HepG2 (cell line): ENCODE measurements around the gene FBLN5. TPM values are rescaled to one million over a fixed set of nuclear protein-coding genes. Genes with fewer than 3 reads are reported as not detected.

Experiments used
- CEBPB ChIP-seq: IDR thresholded peaks from 2 replicates; pipeline ENCODE4 v1.6.1; 2011; ENCODE audit warnings: low read depth, low read length, improper control_type of control experiment, borderline replicate concordance
- HNF1A ChIP-seq, 2 experiments: sonication (generic) in 1 of 2; formaldehyde crosslinking in 1 of 2; IDR thresholded peaks; 2 replicates each; pipeline versions ENCODE4 v1.4.0 to v1.6.1; 2016 to 2020; ENCODE audit warnings: borderline replicate concordance in 1 of 2, low read depth in 1 of 2, mild to moderate bottlenecking in 1 of 2, missing genetic modification reagents in 1 of 2
- NAIF1 ChIP-seq: sonication (generic); formaldehyde crosslinking; IDR thresholded peaks from 2 replicates; pipeline ENCODE4 v1.5.0; 2020; ENCODE audit warnings: mild to moderate bottlenecking, missing genetic modification reagents, borderline replicate concordance
- NCOA2 ChIP-seq: sonication (generic); formaldehyde crosslinking; IDR thresholded peaks from 2 replicates; pipeline ENCODE4 v1.8.0; 2022; ENCODE audit warnings: inconsistent platforms
- PRPF4 ChIP-seq: fragments of 200-400 bp; formaldehyde crosslinking; IDR thresholded peaks from 2 replicates; pipeline ENCODE4 v1.6.1; 2016; ENCODE audit warnings: low read length, low read depth; ENCODE audit not compliant: poor library complexity, severe bottlenecking
- RBAK ChIP-seq: sonication (generic); formaldehyde crosslinking; IDR thresholded peaks from 2 replicates; pipeline ENCODE4 v1.5.1; 2020; ENCODE audit warnings: mild to moderate bottlenecking, missing genetic modification reagents
- SALL2 ChIP-seq: sonication (generic); formaldehyde crosslinking; IDR thresholded peaks from 2 replicates; pipeline ENCODE4 v1.8.1; 2023; ENCODE audit warnings: mild to moderate bottlenecking, missing genetic modification reagents, inconsistent platforms
- SCMH1 ChIP-seq: sonication (generic); formaldehyde crosslinking; IDR thresholded peaks from 2 replicates; pipeline ENCODE4 v1.9.0; 2021; ENCODE audit warnings: missing genetic modification reagents, mild to moderate bottlenecking, borderline replicate concordance
- TMF1 ChIP-seq: sonication (generic); formaldehyde crosslinking; IDR thresholded peaks from 2 replicates; pipeline ENCODE4 v1.8.1; 2022; ENCODE audit warnings: low read depth, missing genetic modification reagents
- ZFP82 ChIP-seq: sonication (generic); formaldehyde crosslinking; IDR thresholded peaks from 2 replicates; pipeline ENCODE4 v1.5.1; 2020; ENCODE audit warnings: mild to moderate bottlenecking, missing genetic modification reagents, borderline replicate concordance
- ZNF136 ChIP-seq: sonication (generic); formaldehyde crosslinking; IDR thresholded peaks from 2 replicates; pipeline ENCODE4 v1.8.1; 2022; ENCODE audit warnings: low read depth, mild to moderate bottlenecking, moderate library complexity, missing genetic modification reagents
- ZNF207 ChIP-seq: fragments of 450-650 bp; IDR thresholded peaks from 2 replicates; pipeline ENCODE4 v1.6.1; 2016; ENCODE audit warnings: antibody characterized with exemption, borderline replicate concordance
- ZNF256 ChIP-seq: sonication (generic); formaldehyde crosslinking; conservative IDR thresholded peaks from 2 replicates; pipeline ENCODE4 v1.4.0; 2020; ENCODE audit warnings: missing genetic modification reagents
- ZNF260 ChIP-seq: sonication (generic); formaldehyde crosslinking; IDR thresholded peaks from 2 replicates; pipeline ENCODE4 v1.4.0; 2020; ENCODE audit warnings: missing genetic modification reagents, low read depth, mild to moderate bottlenecking, borderline replicate concordance
- ZNF552 ChIP-seq: sonication (generic); formaldehyde crosslinking; IDR thresholded peaks from 2 replicates; pipeline ENCODE4 v1.9.0; 2022; ENCODE audit warnings: missing genetic modification reagents, mild to moderate bottlenecking, borderline replicate concordance
- ZNF614 ChIP-seq: IDR thresholded peaks from 2 replicates; pipeline ENCODE4 v1.6.1; 2018; ENCODE audit warnings: missing biosample characterization, missing genetic modification reagents, inconsistent platforms, borderline replicate concordance
- ZNF781 ChIP-seq: sonication (generic); formaldehyde crosslinking; IDR thresholded peaks from 2 replicates; pipeline ENCODE4 v1.5.1; 2020; ENCODE audit warnings: borderline replicate concordance, mild to moderate bottlenecking, missing genetic modification reagents; ENCODE audit errors: not compliant biosample characterization
- polyA plus RNA-seq, 8 experiments: library from polyadenylated mRNA; depleted of rRNA in 3 of 8; stranded (reverse) in 7 of 8; unstranded in 1 of 8; fragments of >200 nt; fragmentation: Illumina TruSeq in 4 of 8; extraction: Trizol in 4 of 8; gene quantifications; 2 replicates each; pipeline versions ENCODE4 v1.2.1 to v1.2.3, GENCODE V29; 2011 to 2016; ENCODE audit warnings: low read depth in 4 of 8, missing spikeins in 1 of 8, mixed read lengths in 1 of 8; ENCODE audit not compliant: insufficient read depth in 1 of 8
- total RNA-seq, 5 experiments: library from RNA; depleted of rRNA; stranded (reverse); fragments of >200 nt; fragmentation: Illumina TruSeq; extraction: Trizol; gene quantifications; 2 replicates each; pipeline ENCODE4 v1.2.3, GENCODE V29; 2016; ENCODE audit warnings: low read depth in 1 of 5
- TF ChIP-seq, protein P1 (sequence below): sonication (generic); formaldehyde crosslinking; IDR thresholded peaks from 2 replicates; pipeline ENCODE4 v1.9.0; 2021; ENCODE audit warnings: missing genetic modification reagents, borderline replicate concordance
- TF ChIP-seq, protein P2 (sequence below): sonication (generic); formaldehyde crosslinking; IDR thresholded peaks from 2 replicates; pipeline ENCODE4 v1.5.0; 2020; ENCODE audit warnings: missing genetic modification reagents
- TF ChIP-seq, protein P3 (sequence below): sonication (generic); formaldehyde crosslinking; IDR thresholded peaks from 2 replicates; pipeline ENCODE4 v1.4.0; 2020; ENCODE audit warnings: missing genetic modification reagents, borderline replicate concordance

Gene FBLN5
- total and polyA plus RNA-seq, 2 of the 13 experiments (the other 11 are each of a cell fraction or from before 2014, with no cell fraction given) = 0.38 to 0.77 TPM

DNA sequence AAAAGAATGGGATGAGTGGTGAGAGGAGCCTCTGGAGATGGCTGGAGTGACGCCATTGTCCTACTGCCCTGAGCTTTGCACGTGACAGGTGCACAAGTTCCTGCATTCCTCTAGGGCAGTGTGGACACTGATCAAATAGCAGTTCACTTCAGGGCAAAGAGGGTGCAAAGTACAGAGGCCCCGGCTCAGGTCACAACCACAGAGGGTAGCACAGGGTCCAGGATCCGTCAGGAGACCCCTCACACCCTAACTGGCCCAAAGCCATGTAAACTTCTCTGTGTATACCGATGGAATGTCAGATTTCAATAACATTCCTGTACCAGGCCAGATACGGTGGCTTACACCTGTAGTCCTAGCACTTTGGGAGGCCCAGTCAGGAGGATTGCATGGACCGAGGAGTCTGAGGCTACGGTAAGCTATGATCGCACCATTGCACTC is 10.4 kb upstream of the FBLN5 start (continued):
- TF ChIP-seq SCMH1 (CRISPR knock-in tag) = no peak
- 0 out of 2 replicates have a peak, but pooled peaks have one; percentile 12 for TF ChIP-seq CEBPB
- TF ChIP-seq ZNF614 (CRISPR knock-in tag) = no peak
- no peak for TF ChIP-seq NAIF1
- TF ChIP-seq PRPF4 = no peak
- no peak for TF ChIP-seq ZNF260 (CRISPR knock-in tag)
- TF ChIP-seq, protein P1, sequence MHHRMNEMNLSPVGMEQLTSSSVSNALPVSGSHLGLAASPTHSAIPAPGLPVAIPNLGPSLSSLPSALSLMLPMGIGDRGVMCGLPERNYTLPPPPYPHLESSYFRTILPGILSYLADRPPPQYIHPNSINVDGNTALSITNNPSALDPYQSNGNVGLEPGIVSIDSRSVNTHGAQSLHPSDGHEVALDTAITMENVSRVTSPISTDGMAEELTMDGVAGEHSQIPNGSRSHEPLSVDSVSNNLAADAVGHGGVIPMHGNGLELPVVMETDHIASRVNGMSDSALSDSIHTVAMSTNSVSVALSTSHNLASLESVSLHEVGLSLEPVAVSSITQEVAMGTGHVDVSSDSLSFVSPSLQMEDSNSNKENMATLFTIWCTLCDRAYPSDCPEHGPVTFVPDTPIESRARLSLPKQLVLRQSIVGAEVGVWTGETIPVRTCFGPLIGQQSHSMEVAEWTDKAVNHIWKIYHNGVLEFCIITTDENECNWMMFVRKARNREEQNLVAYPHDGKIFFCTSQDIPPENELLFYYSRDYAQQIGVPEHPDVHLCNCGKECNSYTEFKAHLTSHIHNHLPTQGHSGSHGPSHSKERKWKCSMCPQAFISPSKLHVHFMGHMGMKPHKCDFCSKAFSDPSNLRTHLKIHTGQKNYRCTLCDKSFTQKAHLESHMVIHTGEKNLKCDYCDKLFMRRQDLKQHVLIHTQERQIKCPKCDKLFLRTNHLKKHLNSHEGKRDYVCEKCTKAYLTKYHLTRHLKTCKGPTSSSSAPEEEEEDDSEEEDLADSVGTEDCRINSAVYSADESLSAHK = no peak
- TF ChIP-seq NCOA2 (CRISPR knock-in tag) = peak; percentile 80
- no peak for TF ChIP-seq ZNF552
- TF ChIP-seq ZNF256 (CRISPR knock-in tag) = no peak
- no peak for TF ChIP-seq ZNF781 (CRISPR knock-in tag)
- no peak for TF ChIP-seq ZNF136 (CRISPR knock-in tag)
- TF ChIP-seq, protein P2, sequence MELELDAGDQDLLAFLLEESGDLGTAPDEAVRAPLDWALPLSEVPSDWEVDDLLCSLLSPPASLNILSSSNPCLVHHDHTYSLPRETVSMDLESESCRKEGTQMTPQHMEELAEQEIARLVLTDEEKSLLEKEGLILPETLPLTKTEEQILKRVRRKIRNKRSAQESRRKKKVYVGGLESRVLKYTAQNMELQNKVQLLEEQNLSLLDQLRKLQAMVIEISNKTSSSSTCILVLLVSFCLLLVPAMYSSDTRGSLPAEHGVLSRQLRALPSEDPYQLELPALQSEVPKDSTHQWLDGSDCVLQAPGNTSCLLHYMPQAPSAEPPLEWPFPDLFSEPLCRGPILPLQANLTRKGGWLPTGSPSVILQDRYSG = no peak
- TF ChIP-seq HNF1A (IDR thresholded peaks at IDR 0.05; ENCODE audit: low read depth) = peak; percentile 43; the same call in 1 of the 2 replicates
- no peak for TF ChIP-seq HNF1A (CRISPR knock-in tag; IDR thresholded peaks at IDR 0.05; ENCODE audit: borderline replicate concordance)
- TF ChIP-seq ZNF207 = no peak
- TF ChIP-seq TMF1 (CRISPR knock-in tag) = no peak
- TF ChIP-seq ZFP82 = no peak
- TF ChIP-seq SALL2 (CRISPR knock-in tag) = no peak
- no peak for TF ChIP-seq RBAK
- TF ChIP-seq, protein P3, sequence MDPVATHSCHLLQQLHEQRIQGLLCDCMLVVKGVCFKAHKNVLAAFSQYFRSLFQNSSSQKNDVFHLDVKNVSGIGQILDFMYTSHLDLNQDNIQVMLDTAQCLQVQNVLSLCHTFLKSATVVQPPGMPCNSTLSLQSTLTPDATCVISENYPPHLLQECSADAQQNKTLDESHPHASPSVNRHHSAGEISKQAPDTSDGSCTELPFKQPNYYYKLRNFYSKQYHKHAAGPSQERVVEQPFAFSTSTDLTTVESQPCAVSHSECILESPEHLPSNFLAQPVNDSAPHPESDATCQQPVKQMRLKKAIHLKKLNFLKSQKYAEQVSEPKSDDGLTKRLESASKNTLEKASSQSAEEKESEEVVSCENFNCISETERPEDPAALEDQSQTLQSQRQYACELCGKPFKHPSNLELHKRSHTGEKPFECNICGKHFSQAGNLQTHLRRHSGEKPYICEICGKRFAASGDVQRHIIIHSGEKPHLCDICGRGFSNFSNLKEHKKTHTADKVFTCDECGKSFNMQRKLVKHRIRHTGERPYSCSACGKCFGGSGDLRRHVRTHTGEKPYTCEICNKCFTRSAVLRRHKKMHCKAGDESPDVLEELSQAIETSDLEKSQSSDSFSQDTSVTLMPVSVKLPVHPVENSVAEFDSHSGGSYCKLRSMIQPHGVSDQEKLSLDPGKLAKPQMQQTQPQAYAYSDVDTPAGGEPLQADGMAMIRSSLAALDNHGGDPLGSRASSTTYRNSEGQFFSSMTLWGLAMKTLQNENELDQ (CRISPR knock-in tag) = no peak
